ENCODE measurements around the gene SEMA3A.

Gene SEMA3A

GRCh38 chr7:84200859-84201258 is 6.3 kb upstream of the SEMA3A start:
- Histone ChIP-seq H3K9me3 (ENCODE audit: control insufficient read depth in 1 of 2, low read length in 2 of 2) (no peaks in the 10 kb centered on the region), H3K9ac (ENCODE audit: low read depth in 1 of 2, low read length in 2 of 2) (no peak overlapping the region), H3K36me3 (ENCODE audit: control insufficient read depth in 1 of 2, insufficient read depth in 2 of 2, low read length in 2 of 2) (no peaks in the 10 kb centered on the region), H3K4me3 (ENCODE audit: low read depth in 1 of 2, low read length in 2 of 2) (no peak overlapping the region), H3K27me3 (ENCODE audit: control insufficient read depth in 1 of 2, insufficient read depth in 2 of 2, low read length in 2 of 2) (no peaks in the 10 kb centered on the region), H3K4me1 (ENCODE audit: control insufficient read depth in 1 of 2, insufficient read depth in 2 of 2, low read length in 2 of 2) (no peaks in the 10 kb centered on the region), H3K27ac (ENCODE audit: low read depth, low read length) (no peak overlapping the region)

DNA sequence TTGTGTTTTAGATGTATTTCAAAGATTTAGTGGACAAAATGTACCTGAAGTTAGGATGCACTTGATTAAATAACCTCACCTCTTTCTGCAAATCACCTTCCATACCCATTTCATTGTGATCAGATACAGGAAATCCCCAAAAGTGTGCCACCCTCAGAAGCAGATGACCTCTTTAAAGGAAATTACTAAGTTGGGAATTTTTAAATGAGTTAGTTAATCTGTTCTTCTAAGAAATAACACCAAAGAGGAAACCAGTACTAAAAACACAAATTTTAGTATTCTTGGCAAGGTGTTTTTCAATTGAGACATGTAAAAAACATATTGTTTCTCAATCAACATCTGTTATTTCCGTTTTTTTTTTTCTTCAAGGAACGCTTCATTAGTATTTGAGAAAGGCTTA is 4.6 kb upstream of the SEMA3A start:
- peaks cover 0 to 2% of the 10 kb centered on the region in 2 donors for H3K27me3 ChIP-seq (ENCODE audit: control insufficient read depth in 1 of 2, insufficient read depth in 2 of 2, low read length in 2 of 2)
- no peak overlapping the region for H3K27ac ChIP-seq (ENCODE audit: low read depth, low read length)
- no peaks in the 10 kb centered on the region for H3K9me3 ChIP-seq (ENCODE audit: control insufficient read depth in 1 of 2, low read length in 2 of 2)
- no peak overlapping the region for H3K4me3 ChIP-seq (ENCODE audit: low read depth in 1 of 2, low read length in 2 of 2)
- H3K4me1 ChIP-seq (ENCODE audit: control insufficient read depth in 1 of 2, insufficient read depth in 2 of 2, low read length in 2 of 2), result no peaks in the 10 kb centered on the region
- no peaks in the 10 kb centered on the region for H3K36me3 ChIP-seq (ENCODE audit: control insufficient read depth in 1 of 2, insufficient read depth in 2 of 2, low read length in 2 of 2)
- H3K9ac ChIP-seq (ENCODE audit: low read depth in 1 of 2, low read length in 2 of 2), result no peak overlapping the region

DNA sequence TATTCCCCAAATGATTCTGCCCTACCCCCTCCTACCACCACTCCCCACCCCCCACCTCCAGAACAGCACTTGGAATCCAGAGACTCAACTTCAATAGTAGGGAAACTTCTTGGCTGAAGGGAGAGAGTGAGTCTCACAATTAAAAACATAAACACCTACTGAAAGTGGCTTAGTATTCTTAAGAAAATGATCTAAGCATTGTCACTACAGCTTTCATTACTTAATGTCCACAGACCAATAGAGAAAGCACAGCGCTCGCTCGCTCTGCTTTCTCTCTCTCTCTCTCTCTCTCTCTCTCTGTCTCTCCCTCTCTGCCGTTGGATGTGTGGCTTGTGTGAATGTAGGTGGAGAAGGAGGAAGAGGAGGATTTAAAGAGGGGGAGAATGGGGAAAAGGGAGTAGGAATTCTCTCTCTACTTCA is 1.5 kb upstream of the SEMA3A start:
- H3K9ac ChIP-seq (ENCODE audit: low read depth in 1 of 2, low read length in 2 of 2), result no peak overlapping the region
- H3K27me3 ChIP-seq (ENCODE audit: control insufficient read depth in 1 of 2, insufficient read depth in 2 of 2, low read length in 2 of 2), result peaks cover 0 to 2% of the 10 kb centered on the region in 2 donors
- peak overlapping the region; percentile 10 for H3K27ac ChIP-seq (ENCODE audit: low read depth, low read length)
- no peaks in the 10 kb centered on the region for H3K4me1 ChIP-seq (ENCODE audit: control insufficient read depth in 1 of 2, insufficient read depth in 2 of 2, low read length in 2 of 2)
- H3K9me3 ChIP-seq (ENCODE audit: control insufficient read depth in 1 of 2, low read length in 2 of 2), result no peaks in the 10 kb centered on the region
- H3K36me3 ChIP-seq (ENCODE audit: control insufficient read depth in 1 of 2, insufficient read depth in 2 of 2, low read length in 2 of 2), result no peaks in the 10 kb centered on the region
- no peak overlapping the region for H3K4me3 ChIP-seq (ENCODE audit: low read depth in 1 of 2, low read length in 2 of 2)

- peak overlapping the region; percentile 52 to 54 for H3K4me3 ChIP-seq (ENCODE audit: low read depth in 1 of 2, low read length in 2 of 2)
- H3K27ac ChIP-seq (ENCODE audit: low read depth, low read length), result no peak overlapping the region
- no peaks in the 10 kb centered on the region for H3K36me3 ChIP-seq (ENCODE audit: control insufficient read depth in 1 of 2, insufficient read depth in 2 of 2, low read length in 2 of 2)
- H3K9me3 ChIP-seq (ENCODE audit: control insufficient read depth in 1 of 2, low read length in 2 of 2), result no peaks in the 10 kb centered on the region
- H3K4me1 ChIP-seq (ENCODE audit: control insufficient read depth in 1 of 2, insufficient read depth in 2 of 2, low read length in 2 of 2), result no peaks in the 10 kb centered on the region
- peaks cover 0 to 2% of the 10 kb centered on the region in 2 donors for H3K27me3 ChIP-seq (ENCODE audit: control insufficient read depth in 1 of 2, insufficient read depth in 2 of 2, low read length in 2 of 2)
- no peak overlapping the region for H3K9ac ChIP-seq (ENCODE audit: low read depth in 1 of 2, low read length in 2 of 2)
Measured at GRCh38 chr7:84195295-84196060, 889 bp upstream of the SEMA3A start.

GRCh38 chr7:84193747-84194146 is 842 bp downstream of the SEMA3A start:
- Histone ChIP-seq H3K9ac (ENCODE audit: low read depth in 1 of 2, low read length in 2 of 2) (no peak overlapping the region), H3K27me3 (ENCODE audit: control insufficient read depth in 1 of 2, insufficient read depth in 2 of 2, low read length in 2 of 2) (peaks cover 0 to 2% of the 10 kb centered on the region in 2 donors), H3K4me1 (ENCODE audit: control insufficient read depth in 1 of 2, insufficient read depth in 2 of 2, low read length in 2 of 2) (no peaks in the 10 kb centered on the region), H3K4me3 (ENCODE audit: low read depth in 1 of 2, low read length in 2 of 2) (no peak overlapping the region), H3K9me3 (ENCODE audit: control insufficient read depth in 1 of 2, low read length in 2 of 2) (no peaks in the 10 kb centered on the region), H3K27ac (ENCODE audit: low read depth, low read length) (no peak overlapping the region), H3K36me3 (ENCODE audit: control insufficient read depth in 1 of 2, insufficient read depth in 2 of 2, low read length in 2 of 2) (no peaks in the 10 kb centered on the region)

GRCh38 chr7:84191842-84192241 is 2.7 kb downstream of the SEMA3A start:
- no peaks in the 10 kb centered on the region for H3K9me3 ChIP-seq (ENCODE audit: control insufficient read depth in 1 of 2, low read length in 2 of 2)
- no peaks in the 10 kb centered on the region for H3K36me3 ChIP-seq (ENCODE audit: control insufficient read depth in 1 of 2, insufficient read depth in 2 of 2, low read length in 2 of 2)
- no peak overlapping the region for H3K9ac ChIP-seq (ENCODE audit: low read depth in 1 of 2, low read length in 2 of 2)
- H3K4me1 ChIP-seq (ENCODE audit: control insufficient read depth in 1 of 2, insufficient read depth in 2 of 2, low read length in 2 of 2), result no peaks in the 10 kb centered on the region
- peaks cover 0 to 2% of the 10 kb centered on the region in 2 donors for H3K27me3 ChIP-seq (ENCODE audit: control insufficient read depth in 1 of 2, insufficient read depth in 2 of 2, low read length in 2 of 2)
- H3K4me3 ChIP-seq (ENCODE audit: low read depth in 1 of 2, low read length in 2 of 2), result no peak overlapping the region
- no peak overlapping the region for H3K27ac ChIP-seq (ENCODE audit: low read depth, low read length)

DNA sequence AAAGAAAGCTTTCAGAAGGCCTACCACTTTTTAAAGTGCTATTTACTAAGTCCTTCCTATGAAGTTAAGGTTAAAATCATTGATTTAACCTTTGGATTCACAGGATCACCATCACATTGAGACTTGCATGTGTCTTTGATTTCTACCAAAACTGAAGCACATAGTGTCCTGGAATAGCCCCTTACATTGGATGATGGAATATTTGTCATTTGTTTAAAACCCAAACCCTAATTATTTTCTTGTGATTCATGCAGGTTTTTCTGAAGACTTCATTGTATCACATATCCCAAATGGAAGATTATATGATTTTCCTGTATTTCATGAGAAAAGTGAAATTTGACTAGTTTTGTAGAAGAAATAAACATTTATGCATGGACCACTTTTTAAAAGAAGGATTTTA is 3.3 kb downstream of the SEMA3A start:
- Histone ChIP-seq H3K9me3 (ENCODE audit: control insufficient read depth in 1 of 2, low read length in 2 of 2) (no peaks in the 10 kb centered on the region), H3K9ac (ENCODE audit: low read depth in 1 of 2, low read length in 2 of 2) (no peak overlapping the region), H3K27me3 (ENCODE audit: control insufficient read depth in 1 of 2, insufficient read depth in 2 of 2, low read length in 2 of 2) (peaks cover 0 to 2% of the 10 kb centered on the region in 2 donors), H3K4me1 (ENCODE audit: control insufficient read depth in 1 of 2, insufficient read depth in 2 of 2, low read length in 2 of 2) (no peaks in the 10 kb centered on the region), H3K27ac (ENCODE audit: low read depth, low read length) (no peak overlapping the region), H3K4me3 (ENCODE audit: low read depth in 1 of 2, low read length in 2 of 2) (no peak overlapping the region), H3K36me3 (ENCODE audit: control insufficient read depth in 1 of 2, insufficient read depth in 2 of 2, low read length in 2 of 2) (no peaks in the 10 kb centered on the region)

DNA sequence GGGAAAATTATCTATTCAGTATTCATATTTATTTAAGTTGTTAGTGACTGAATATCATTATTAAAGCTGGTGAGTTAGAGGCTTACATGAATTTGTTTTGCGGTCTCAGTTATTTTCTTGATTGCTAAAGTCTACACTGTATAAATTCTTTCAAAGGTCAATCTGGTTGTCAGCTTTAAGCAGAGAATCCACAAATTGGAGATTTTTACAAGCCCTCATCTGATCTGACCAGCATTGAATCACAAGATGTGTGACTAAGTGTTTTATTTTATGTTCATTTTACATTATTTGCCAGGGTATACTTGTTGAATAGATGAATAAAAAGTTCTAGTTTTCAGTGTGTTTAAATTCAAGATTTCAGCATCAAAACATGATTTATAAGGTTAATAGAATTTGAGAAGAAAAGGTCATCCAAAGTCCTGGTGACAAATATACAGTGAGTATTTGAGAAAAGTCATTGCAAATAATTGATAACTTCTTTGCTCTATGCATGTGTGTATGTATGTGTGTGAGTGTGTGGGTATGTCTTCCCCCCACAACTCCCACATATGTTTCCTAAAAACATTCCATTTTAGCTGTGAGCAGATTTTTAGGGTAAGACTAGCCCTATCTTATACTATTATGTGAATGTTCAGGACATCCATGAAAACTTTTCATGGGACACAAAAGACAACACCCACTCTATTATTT is 4.4 kb downstream of the SEMA3A start:
- Histone ChIP-seq H3K4me3 (ENCODE audit: low read depth in 1 of 2, low read length in 2 of 2) (no peak overlapping the region), H3K4me1 (ENCODE audit: control insufficient read depth in 1 of 2, insufficient read depth in 2 of 2, low read length in 2 of 2) (no peaks in the 10 kb centered on the region), H3K9me3 (ENCODE audit: control insufficient read depth in 1 of 2, low read length in 2 of 2) (no peaks in the 10 kb centered on the region), H3K27ac (ENCODE audit: low read depth, low read length) (no peak overlapping the region), H3K36me3 (ENCODE audit: control insufficient read depth in 1 of 2, insufficient read depth in 2 of 2, low read length in 2 of 2) (no peaks in the 10 kb centered on the region), H3K9ac (ENCODE audit: low read depth in 1 of 2, low read length in 2 of 2) (no peak overlapping the region), H3K27me3 (ENCODE audit: control insufficient read depth in 1 of 2, insufficient read depth in 2 of 2, low read length in 2 of 2) (peaks cover 0 to 2% of the 10 kb centered on the region in 2 donors)

GRCh38 chr7:84188786-84189405 is 5.7 kb downstream of the SEMA3A start:
- Histone ChIP-seq H3K4me3 (ENCODE audit: low read depth in 1 of 2, low read length in 2 of 2) (no peak overlapping the region), H3K9ac (ENCODE audit: low read depth in 1 of 2, low read length in 2 of 2) (no peak overlapping the region), H3K4me1 (ENCODE audit: control insufficient read depth in 1 of 2, insufficient read depth in 2 of 2, low read length in 2 of 2) (no peaks in the 10 kb centered on the region), H3K27me3 (ENCODE audit: control insufficient read depth in 1 of 2, insufficient read depth in 2 of 2, low read length in 2 of 2) (no peaks in the 10 kb centered on the region), H3K36me3 (ENCODE audit: control insufficient read depth in 1 of 2, insufficient read depth in 2 of 2, low read length in 2 of 2) (no peaks in the 10 kb centered on the region), H3K9me3 (ENCODE audit: control insufficient read depth in 1 of 2, low read length in 2 of 2) (no peaks in the 10 kb centered on the region), H3K27ac (ENCODE audit: low read depth, low read length) (no peak overlapping the region)

- Histone ChIP-seq H3K27me3 (ENCODE audit: control insufficient read depth in 1 of 2, insufficient read depth in 2 of 2, low read length in 2 of 2) (no peaks in the 10 kb centered on the region), H3K36me3 (ENCODE audit: control insufficient read depth in 1 of 2, insufficient read depth in 2 of 2, low read length in 2 of 2) (no peaks in the 10 kb centered on the region), H3K9me3 (ENCODE audit: control insufficient read depth in 1 of 2, low read length in 2 of 2) (no peaks in the 10 kb centered on the region), H3K4me1 (ENCODE audit: control insufficient read depth in 1 of 2, insufficient read depth in 2 of 2, low read length in 2 of 2) (no peaks in the 10 kb centered on the region), H3K4me3 (ENCODE audit: low read depth in 1 of 2, low read length in 2 of 2) (no peak overlapping the region), H3K27ac (ENCODE audit: low read depth, low read length) (no peak overlapping the region), H3K9ac (ENCODE audit: low read depth in 1 of 2, low read length in 2 of 2) (no peak overlapping the region)
Measured at GRCh38 chr7:84187813-84188510, 6.6 kb downstream of the SEMA3A start.

All from duodenal mucosa (tissue), 2 donors.